ENCODE results near the gene HMGXB3. TPM values are rescaled to one million over a fixed set of nuclear protein-coding genes. Genes with fewer than 3 reads are reported as not detected.
"Not testable (repeated sequence)": the region's sequence is repeated elsewhere in the genome, so short reads cannot be mapped to it uniquely, and the experiment has no call there.

HMGXB3 gene
- total and polyA plus RNA-seq, 4 donors: 2.7 to 22.9 (median 11.0) TPM

DNA sequence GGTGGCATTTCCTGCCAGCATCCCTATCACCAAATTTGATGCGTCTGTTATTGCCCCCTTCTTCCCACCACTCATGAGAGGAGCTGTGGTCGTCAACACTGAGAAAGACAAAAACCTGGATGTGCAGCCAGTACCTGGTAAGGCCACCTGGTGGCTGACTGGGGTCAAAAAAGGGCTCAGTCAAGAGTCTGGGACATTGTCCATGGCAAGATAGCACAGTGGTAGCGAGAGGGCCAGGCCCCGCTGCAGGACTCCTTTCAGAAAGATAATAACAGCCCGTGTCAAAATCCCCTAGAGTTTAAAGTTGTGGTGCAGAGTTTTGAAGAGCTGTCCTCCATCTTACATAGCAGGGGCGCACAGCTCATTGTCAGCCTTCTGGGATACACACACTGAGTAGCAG lies 45.0 kb downstream of the HMGXB3 start:
- DNase-seq (ENCODE audit: low spot score): no peak
- Histone ChIP-seq H3K36me3 (ENCODE audit: control insufficient read depth in 4 of 4, insufficient read depth in 3 of 4, low read depth in 1 of 4, low read length in 3 of 4) (peaks cover 23 to 87% (median 62%) of the 10 kb centered on the region in 4 donors), H3K4me3 (ENCODE audit: low read depth in 1 of 3, low read length in 3 of 3) (no peak overlapping the region), H3K27me3 (ENCODE audit: control insufficient read depth in 4 of 4, insufficient read depth in 4 of 4, low read length in 3 of 4) (no peaks in the 10 kb centered on the region), H3K27ac (ENCODE audit: low read depth in 1 of 2, low read length in 2 of 2) (no peak overlapping the region), H3K9me3 (ENCODE audit: control insufficient read depth in 4 of 4, low read length in 3 of 4) (no peaks in the 10 kb centered on the region), H3K4me1 (ENCODE audit: control insufficient read depth in 4 of 4, insufficient read depth in 4 of 4, low read length in 3 of 4) (no peaks in the 10 kb centered on the region), H3K9ac (ENCODE audit: low read depth in 1 of 2, low read length in 2 of 2) (no peak overlapping the region)
- 94% methylated on average over 6 of the region's 6 CpGs for WGBS
- no peak for TF ChIP-seq YY1 (IDR thresholded peaks at IDR 0.05)
- TF ChIP-seq, protein P1, sequence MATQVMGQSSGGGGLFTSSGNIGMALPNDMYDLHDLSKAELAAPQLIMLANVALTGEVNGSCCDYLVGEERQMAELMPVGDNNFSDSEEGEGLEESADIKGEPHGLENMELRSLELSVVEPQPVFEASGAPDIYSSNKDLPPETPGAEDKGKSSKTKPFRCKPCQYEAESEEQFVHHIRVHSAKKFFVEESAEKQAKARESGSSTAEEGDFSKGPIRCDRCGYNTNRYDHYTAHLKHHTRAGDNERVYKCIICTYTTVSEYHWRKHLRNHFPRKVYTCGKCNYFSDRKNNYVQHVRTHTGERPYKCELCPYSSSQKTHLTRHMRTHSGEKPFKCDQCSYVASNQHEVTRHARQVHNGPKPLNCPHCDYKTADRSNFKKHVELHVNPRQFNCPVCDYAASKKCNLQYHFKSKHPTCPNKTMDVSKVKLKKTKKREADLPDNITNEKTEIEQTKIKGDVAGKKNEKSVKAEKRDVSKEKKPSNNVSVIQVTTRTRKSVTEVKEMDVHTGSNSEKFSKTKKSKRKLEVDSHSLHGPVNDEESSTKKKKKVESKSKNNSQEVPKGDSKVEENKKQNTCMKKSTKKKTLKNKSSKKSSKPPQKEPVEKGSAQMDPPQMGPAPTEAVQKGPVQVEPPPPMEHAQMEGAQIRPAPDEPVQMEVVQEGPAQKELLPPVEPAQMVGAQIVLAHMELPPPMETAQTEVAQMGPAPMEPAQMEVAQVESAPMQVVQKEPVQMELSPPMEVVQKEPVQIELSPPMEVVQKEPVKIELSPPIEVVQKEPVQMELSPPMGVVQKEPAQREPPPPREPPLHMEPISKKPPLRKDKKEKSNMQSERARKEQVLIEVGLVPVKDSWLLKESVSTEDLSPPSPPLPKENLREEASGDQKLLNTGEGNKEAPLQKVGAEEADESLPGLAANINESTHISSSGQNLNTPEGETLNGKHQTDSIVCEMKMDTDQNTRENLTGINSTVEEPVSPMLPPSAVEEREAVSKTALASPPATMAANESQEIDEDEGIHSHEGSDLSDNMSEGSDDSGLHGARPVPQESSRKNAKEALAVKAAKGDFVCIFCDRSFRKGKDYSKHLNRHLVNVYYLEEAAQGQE (IDR thresholded peaks at IDR 0.05): no peak
- TF ChIP-seq, protein P2, sequence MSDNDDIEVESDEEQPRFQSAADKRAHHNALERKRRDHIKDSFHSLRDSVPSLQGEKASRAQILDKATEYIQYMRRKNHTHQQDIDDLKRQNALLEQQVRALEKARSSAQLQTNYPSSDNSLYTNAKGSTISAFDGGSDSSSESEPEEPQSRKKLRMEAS (IDR thresholded peaks at IDR 0.05): no peak

- WGBS: 82% methylated on average over 6 of the region's 6 CpGs
- peaks cover 24 to 87% (median 59%) of the 10 kb centered on the region in 4 donors for H3K36me3 ChIP-seq (ENCODE audit: control insufficient read depth in 4 of 4, insufficient read depth in 3 of 4, low read depth in 1 of 4, low read length in 3 of 4)
- H3K9me3 ChIP-seq (ENCODE audit: control insufficient read depth in 4 of 4, low read length in 3 of 4): no peaks in the 10 kb centered on the region
- H3K27me3 ChIP-seq (ENCODE audit: control insufficient read depth in 4 of 4, insufficient read depth in 4 of 4, low read length in 3 of 4): no peaks in the 10 kb centered on the region
- no peak overlapping the region for H3K27ac ChIP-seq (ENCODE audit: low read depth in 1 of 2, low read length in 2 of 2)
- no peak for TF ChIP-seq NR2F2 (IDR thresholded peaks at IDR 0.05)
- no peak for TF ChIP-seq RAD21 (IDR thresholded peaks at IDR 0.05)
- TF ChIP-seq FOXA2 (IDR thresholded peaks at IDR 0.05): no peak
- TF ChIP-seq FOXA1 (IDR thresholded peaks at IDR 0.05): no peak
- TF ChIP-seq, protein P1 (IDR thresholded peaks at IDR 0.05): no peak
- TF ChIP-seq GABPA (IDR thresholded peaks at IDR 0.05 in 1 of 2, conservative IDR thresholded peaks at IDR 0.05 in 1 of 2): no peak
- TF ChIP-seq SP1 (IDR thresholded peaks at IDR 0.05): no peak
- TF ChIP-seq, protein P2 (IDR thresholded peaks at IDR 0.05): no peak
- TF ChIP-seq HNF4A (conservative IDR thresholded peaks at IDR 0.05): no peak
- no peak for TF ChIP-seq HNF4G (IDR thresholded peaks at IDR 0.05)
- TF ChIP-seq, protein P3, sequence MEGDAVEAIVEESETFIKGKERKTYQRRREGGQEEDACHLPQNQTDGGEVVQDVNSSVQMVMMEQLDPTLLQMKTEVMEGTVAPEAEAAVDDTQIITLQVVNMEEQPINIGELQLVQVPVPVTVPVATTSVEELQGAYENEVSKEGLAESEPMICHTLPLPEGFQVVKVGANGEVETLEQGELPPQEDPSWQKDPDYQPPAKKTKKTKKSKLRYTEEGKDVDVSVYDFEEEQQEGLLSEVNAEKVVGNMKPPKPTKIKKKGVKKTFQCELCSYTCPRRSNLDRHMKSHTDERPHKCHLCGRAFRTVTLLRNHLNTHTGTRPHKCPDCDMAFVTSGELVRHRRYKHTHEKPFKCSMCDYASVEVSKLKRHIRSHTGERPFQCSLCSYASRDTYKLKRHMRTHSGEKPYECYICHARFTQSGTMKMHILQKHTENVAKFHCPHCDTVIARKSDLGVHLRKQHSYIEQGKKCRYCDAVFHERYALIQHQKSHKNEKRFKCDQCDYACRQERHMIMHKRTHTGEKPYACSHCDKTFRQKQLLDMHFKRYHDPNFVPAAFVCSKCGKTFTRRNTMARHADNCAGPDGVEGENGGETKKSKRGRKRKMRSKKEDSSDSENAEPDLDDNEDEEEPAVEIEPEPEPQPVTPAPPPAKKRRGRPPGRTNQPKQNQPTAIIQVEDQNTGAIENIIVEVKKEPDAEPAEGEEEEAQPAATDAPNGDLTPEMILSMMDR (IDR thresholded peaks at IDR 0.05; ENCODE audit: low read depth, low read length, missing input control): no peak
- no peak for TF ChIP-seq JUND (IDR thresholded peaks at IDR 0.05)
- no peak for TF ChIP-seq RXRA (IDR thresholded peaks at IDR 0.05)
- no peak for TF ChIP-seq EGR1 (IDR thresholded peaks at IDR 0.05; ENCODE audit: low read depth in 2 of 2)
- no peaks in the 10 kb centered on the region for H3K4me1 ChIP-seq (ENCODE audit: control insufficient read depth in 4 of 4, insufficient read depth in 4 of 4, low read length in 3 of 4)
- H3K4me3 ChIP-seq (ENCODE audit: low read depth in 1 of 3, low read length in 3 of 3): no peak overlapping the region
- H3K9ac ChIP-seq (ENCODE audit: low read depth in 1 of 2, low read length in 2 of 2): no peak overlapping the region
- DNase-seq (ENCODE audit: low spot score): no peak
Measured at GRCh38 chr5:150046031-150046430, 45.5 kb downstream of the HMGXB3 start.

DNA sequence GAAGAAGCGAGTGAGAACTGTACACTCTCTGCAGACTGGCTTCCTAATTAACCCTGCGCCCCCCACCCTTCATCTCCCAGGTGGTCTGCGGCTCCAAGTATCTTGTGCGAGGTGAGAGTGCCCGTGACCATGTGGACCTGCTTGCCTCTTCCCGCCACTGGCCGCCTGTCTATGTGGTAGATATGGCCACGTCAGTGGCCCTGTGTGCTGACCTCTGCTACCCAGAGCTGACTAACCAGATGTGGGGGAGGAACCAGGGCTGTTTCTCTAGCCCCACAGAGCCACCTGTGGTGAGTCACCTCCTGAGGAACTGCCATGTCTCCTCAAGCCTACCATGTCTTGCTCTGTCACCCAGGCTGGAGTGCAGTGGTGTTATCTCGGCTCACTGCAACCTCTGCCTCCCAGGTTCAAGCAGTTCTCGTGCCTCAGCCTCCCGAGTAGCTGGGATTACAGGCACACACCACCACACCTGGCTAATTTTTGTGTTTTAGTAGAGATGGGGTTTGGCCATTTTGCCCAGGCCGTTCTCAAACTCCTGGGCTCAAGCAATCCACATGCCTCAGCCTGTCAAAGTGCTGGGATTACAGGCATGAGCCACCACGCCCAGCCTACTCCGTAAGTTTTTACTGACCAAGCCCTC lies 49.8 kb downstream of the HMGXB3 start:
- not testable (repeated sequence) for H3K9ac ChIP-seq (ENCODE audit: low read depth in 1 of 2, low read length in 2 of 2); H3K27ac ChIP-seq (ENCODE audit: low read depth in 1 of 2, low read length in 2 of 2); H3K27me3 ChIP-seq (ENCODE audit: control insufficient read depth in 4 of 4, insufficient read depth in 4 of 4, low read length in 3 of 4); H3K4me1 ChIP-seq (ENCODE audit: control insufficient read depth in 4 of 4, insufficient read depth in 4 of 4, low read length in 3 of 4); DNase-seq (ENCODE audit: low spot score); H3K4me3 ChIP-seq (ENCODE audit: low read depth in 1 of 3, low read length in 3 of 3); H3K9me3 ChIP-seq (ENCODE audit: control insufficient read depth in 4 of 4, low read length in 3 of 4)
- H3K36me3 ChIP-seq (ENCODE audit: control insufficient read depth in 4 of 4, insufficient read depth in 3 of 4, low read depth in 1 of 4, low read length in 3 of 4): peaks cover 23 to 87% (median 62%) of the 10 kb centered on the region in 4 donors
- WGBS: 93% methylated on average over 14 of the region's 14 CpGs
